Colon (tissue), 2 donors: ENCODE measurements around the gene RNF149.
"Not testable (repeated sequence)": the region's sequence is repeated elsewhere in the genome, so short reads cannot be mapped to it uniquely, and the experiment has no call there.

ENCODE experiments used
- FAIRE-seq: peaks from 2 replicates; lab custom pipeline; 2012; peaks lifted over from hg19 to GRCh38; lab: Jason Lieb, UNC
- donor health status: control.
- donor health status: control.

RNF149 gene, protein sequence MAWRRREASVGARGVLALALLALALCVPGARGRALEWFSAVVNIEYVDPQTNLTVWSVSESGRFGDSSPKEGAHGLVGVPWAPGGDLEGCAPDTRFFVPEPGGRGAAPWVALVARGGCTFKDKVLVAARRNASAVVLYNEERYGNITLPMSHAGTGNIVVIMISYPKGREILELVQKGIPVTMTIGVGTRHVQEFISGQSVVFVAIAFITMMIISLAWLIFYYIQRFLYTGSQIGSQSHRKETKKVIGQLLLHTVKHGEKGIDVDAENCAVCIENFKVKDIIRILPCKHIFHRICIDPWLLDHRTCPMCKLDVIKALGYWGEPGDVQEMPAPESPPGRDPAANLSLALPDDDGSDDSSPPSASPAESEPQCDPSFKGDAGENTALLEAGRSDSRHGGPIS

GRCh38 chr2:101308432-101309210 is at the start of gene RNF149:
Gene RNF149 (minus strand): TSS chr2:101308701. CDS start chr2:101308588, 113 bp downstream.
- FAIRE-seq: no peak

DNA sequence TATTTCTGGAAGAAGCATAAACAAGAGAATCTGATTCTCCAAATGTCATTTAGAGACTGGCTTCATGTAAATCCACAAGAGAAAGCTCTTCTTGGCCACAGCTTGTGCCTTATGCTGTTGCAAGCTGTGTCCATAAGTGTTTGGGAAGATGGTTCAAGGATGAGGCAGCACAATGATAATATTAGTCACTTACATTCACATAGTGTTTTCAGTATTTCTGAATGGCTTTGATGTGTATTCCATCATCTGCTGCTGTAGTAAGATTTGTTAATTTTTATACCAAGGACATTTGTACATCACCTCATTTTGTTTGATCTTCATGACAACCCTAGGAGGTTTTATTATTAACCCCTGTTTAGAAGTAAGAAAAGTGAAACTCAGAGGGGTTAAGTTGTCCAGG is 48.9 kb upstream of the RNF149 start:
- FAIRE-seq: no peak

DNA sequence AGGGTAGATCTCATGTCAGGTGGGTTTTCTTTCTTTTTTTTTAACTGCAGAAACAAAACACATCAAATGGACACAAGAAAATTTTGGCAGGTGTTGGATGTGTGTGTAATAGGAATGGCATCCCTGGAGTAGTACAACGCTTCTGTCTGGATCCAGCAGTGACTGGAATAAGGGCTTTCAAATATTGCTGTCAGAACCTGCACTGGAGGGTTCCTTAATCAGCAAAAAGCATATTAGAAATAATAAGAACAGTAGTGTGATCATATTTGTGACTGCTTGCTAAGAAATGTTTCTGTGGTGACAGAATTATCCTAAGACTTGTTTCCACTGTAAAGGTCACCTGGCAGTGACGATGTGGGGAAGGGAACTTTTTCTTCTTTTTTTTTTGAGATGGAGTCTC is 48.0 kb upstream of the RNF149 start:
- FAIRE-seq: no peak

GRCh38 chr2:101356055-101356454 is 47.6 kb upstream of the RNF149 start:
- FAIRE-seq: no peak

DNA sequence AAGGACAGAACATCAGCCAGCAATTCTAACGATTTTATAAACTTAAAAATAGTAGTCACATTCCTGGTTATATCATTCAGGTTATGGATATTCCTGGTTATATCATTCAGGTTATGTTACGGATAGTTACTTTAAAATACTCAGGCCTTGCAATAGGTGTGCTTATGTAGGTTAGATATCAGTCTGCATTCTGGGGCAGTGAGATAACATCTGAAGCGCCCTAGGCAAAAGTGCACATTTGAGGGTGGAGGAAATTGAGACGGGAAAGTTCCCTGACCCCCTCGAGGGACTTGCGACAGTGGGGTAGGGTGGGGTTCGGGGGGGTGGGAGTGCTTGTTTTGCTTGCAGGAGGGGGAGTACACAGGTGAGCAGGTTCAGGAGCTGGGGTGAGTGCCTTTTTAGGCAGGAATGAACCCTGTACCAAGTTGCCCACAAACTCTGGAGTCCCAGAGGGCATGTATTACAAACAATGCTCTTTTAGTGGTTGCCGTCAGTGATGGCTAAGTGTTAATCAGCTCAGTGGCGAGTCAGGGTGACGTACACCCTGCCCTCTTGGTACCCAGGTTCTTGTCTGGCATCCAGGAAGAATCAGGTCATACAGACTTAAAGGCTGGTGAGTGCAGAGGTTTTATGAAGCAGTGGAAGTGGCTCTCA is 47.0 kb upstream of the RNF149 start:
- FAIRE-seq: no peak

- FAIRE-seq: no peak
Measured at GRCh38 chr2:101354420-101355311, 46.2 kb upstream of the RNF149 start.

- FAIRE-seq: not testable (repeated sequence)
Measured at GRCh38 chr2:101352631-101353030, 44.1 kb upstream of the RNF149 start.

- FAIRE-seq: no peak
Measured at GRCh38 chr2:101351207-101351606, 42.7 kb upstream of the RNF149 start.

DNA sequence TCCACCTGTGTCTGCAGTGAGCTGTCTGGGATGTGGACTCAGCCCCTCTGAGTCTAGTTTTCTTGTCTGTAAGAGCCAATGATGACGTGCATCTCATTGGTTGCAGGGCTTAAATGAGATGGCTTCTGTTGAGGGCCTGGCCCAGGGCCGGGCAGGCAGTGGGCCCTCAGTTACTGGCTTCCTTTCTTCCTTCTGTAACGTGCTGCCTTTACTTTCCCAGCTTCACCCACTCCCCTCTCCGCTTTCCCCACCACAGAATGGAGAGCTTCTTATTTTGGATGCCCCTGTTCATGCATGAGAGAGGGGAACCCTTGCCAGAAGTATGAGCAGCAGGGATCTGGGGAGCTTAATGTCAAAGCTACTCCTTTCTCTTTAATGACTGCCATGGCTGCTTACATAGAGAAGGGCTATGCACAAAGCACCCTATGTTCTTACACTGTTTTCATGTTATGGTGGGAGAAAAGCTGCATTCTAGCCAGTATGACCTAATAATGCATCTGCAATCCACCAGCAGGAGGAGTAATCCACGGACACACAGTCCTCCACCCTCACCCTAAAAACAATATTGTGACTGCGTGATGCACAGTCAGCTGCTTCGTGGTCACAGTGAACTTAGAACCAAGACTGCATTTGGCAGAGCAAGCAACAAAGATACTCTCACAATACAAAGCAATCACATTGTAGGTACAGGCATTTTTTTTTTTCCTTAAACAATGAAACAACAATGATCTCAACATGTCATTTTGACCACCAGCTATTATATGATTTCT is 41.6 kb upstream of the RNF149 start:
- no peak for FAIRE-seq

DNA sequence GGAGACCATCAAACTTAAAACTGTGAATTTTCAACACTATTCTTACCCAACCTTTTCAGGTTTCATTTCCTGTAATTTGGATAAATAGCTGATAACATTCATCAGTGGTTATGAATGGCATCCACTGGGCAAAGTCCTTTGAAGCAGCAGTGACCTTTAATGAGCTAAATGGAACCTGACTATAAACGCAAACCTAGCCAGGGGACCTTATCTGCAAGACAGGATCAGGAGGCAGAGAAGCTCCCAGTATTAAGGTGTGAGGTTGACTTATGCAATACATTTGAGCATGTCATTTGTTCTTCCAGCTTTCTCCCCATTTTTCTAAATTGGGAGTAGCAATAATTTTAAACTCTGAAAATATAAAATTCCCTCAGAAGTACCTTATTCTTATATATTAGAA is 40.4 kb upstream of the RNF149 start:
- no peak for FAIRE-seq

- no peak for FAIRE-seq
Measured at GRCh38 chr2:101346909-101347308, 38.4 kb upstream of the RNF149 start.

DNA sequence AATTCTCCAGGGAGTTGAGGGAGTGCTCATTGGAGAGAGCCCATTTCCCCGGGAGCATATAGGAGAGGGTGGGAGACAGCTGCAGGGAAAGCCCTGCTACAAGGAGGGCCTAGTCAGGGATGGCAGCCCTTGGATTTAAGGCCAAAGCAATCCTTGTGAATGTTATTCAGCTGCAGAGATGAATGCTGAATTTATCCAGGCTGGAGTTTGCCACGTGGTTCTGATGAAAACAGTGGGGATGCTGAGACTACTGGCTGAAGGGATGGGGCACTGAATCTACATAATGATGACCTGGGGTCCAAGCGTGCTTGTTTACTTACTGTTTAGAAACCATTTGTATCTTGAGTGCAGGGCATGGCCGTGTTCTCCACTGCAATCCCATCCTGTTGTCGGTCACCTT is 35.6 kb upstream of the RNF149 start:
- no peak for FAIRE-seq

DNA sequence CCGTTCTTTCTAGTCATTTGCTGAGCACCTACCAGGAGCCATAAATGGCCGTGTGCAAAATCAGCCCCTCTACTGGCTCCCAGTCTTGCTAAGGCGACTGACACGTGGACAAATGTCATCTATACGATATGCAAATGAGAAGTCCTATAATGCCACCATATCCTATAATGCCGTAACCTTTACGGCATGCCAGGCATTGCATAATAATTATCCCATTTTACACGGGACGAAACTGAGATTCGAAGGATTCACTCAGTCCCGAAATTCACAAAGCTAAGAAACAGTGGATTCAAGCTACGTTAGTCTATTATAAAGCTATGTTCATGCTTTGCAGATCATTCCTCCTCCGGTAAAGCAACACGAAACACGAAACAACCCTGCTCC is 34.1 kb upstream of the RNF149 start:
- FAIRE-seq: no peak

DNA sequence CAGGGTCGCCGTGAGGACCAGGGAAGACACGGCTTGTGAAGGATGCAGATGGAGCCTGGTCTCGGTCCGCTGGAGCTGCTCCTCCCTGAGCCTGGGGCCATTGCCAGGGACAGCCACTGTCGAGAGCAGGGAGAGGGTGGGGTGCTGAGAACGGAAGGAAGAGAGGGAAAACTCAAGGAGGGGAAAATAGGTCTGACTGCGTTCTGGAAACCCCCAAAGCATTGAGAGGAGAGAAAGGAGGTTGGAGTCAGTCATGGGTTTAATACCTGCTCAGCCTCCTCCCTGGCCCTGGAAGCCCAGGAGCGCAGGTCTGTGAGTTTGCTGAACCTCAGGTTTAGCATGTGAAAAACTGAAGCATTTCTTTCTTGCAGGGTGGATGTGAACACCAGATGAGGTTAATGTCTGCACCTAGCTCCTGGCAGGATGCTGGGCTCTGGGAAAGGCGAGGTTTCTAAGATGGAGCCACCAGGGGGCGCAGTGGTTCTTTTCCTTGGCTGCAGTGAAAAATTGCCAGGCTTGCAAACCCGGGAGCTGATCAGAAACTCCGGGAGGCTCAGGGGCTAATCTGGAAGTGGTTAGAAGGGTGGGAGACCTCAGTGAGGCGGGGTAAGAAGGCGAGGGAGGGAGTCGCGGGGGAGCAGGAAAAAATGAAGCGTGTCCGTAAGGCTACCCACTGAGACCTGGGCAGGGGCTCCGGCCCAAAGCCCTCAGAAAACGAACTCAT is 33.6 kb upstream of the RNF149 start:
- FAIRE-seq: no peak

DNA sequence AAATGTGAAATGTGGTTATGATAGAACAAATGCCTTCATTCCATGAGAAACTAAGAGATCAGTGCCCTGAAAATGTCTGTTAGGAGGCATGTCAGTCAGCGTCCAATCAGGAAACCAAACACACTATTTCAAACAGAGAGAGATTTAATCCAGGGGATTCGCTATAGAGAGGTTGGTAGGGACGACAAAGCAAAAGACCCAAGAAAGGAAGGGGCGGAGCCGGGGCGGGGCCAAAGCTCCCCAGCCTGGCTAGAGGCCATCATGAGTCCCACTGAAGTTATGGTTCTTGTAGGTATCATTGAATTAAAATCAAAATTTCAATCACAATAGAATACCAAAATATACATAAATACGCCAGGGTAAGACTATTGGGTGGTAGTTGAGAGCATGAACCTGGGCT is 32.9 kb upstream of the RNF149 start:
- FAIRE-seq: no peak

- FAIRE-seq: no peak
Measured at GRCh38 chr2:101340141-101340551, 31.6 kb upstream of the RNF149 start.

DNA sequence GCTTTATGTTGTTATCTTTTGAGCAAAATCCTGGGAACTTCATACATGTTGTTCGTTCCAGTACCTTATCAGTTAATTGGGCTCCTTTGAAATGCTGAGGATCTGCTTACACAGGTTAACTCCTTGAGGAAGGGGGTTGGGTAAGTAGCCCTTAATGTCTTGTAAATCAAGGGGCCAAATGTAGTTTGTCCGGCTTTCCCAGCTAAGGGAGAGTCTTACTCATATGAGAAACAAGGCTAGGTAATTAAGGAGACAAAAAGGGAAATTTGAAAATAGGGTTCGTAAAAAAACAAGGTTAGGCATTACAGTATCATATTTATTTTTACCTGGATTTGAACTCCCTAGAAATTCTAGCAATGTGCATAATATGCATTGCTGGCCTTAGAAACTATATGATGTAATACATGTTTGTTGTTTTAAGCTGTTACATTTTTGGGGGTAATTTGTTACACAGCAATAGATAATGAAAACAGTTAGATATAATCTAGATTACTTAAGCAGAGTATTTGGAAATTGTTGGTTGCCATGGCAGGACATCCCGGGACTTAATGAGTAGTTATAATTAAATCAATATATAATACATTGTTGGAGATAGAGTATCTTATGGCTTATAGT is 30.9 kb upstream of the RNF149 start:
- FAIRE-seq: no peak

DNA sequence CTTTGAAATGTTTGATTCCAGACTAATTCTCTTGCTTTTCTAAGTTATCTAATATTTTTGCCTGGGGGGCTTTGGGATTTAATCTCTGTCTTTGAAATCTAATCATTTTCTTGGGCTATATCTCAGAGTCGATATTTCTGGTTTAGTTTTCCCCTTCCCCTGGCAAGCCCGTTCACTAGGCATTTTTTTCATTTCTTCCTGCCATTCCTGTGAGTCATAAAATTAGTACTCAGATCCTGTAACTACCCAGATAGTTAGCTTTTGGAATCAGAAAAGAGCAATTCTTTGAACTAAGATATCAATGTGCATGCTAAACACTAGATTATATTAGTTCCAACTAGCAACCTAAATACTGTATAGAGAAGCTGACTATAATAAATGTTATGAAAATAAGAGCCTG is 29.4 kb upstream of the RNF149 start:
- FAIRE-seq: no peak

GRCh38 chr2:101332885-101333766 is 24.6 kb upstream of the RNF149 start:
- FAIRE-seq: no peak
